GM06990 (cell line): ENCODE data around the gene STEAP1B.
A peak's percentile ranks its signal among the peaks of the same experiment; 100 is the strongest.
"Not testable (repeated sequence)": the region's sequence is repeated elsewhere in the genome, so short reads cannot be mapped to it uniquely, and the experiment has no call there.

Experiments
- DNase-seq: peaks from one replicate; pipeline ENCODE4 v3.0.0-alpha.2; 2011; ENCODE audit not compliant: insufficient read length; ENCODE audit errors: extremely low read depth
- H3K27me3 ChIP-seq: replicated peaks from 2 replicates; pipeline ENCODE4 v1.6.0; 2011; ENCODE audit warnings: low read length; ENCODE audit not compliant: control insufficient read depth, insufficient read depth
- H3K36me3 ChIP-seq: 2 replicates; pipeline ENCODE4 v1.5.1; 2011; ENCODE audit warnings: low read length; ENCODE audit not compliant: control insufficient read depth, insufficient read depth
- H3K4me3 ChIP-seq: replicated peaks from 2 replicates; pipeline ENCODE4 v1.5.1; 2011; ENCODE audit warnings: low read depth, mild to moderate bottlenecking, control low read depth, low read length
- CTCF ChIP-seq: IDR thresholded peaks from 2 replicates; pipeline ENCODE4 v1.5.1; 2011; ENCODE audit warnings: low read length, control low read depth, mild to moderate bottlenecking, inconsistent platforms; ENCODE audit not compliant: insufficient read depth, poor library complexity, severe bottlenecking

The STEAP1B gene

GRCh38 chr7:22499888-22500689 lies at the start of gene STEAP1B:
STEAP1B (minus strand) TSS chr7:22500188; CDS start chr7:22494855, 5,333 bp downstream.
- peak; percentile 81 for TF ChIP-seq CTCF
- not testable (repeated sequence) for H3K36me3 ChIP-seq, H3K4me3 ChIP-seq, H3K27me3 ChIP-seq
- DNase-seq = peak; percentile 88

DNA sequence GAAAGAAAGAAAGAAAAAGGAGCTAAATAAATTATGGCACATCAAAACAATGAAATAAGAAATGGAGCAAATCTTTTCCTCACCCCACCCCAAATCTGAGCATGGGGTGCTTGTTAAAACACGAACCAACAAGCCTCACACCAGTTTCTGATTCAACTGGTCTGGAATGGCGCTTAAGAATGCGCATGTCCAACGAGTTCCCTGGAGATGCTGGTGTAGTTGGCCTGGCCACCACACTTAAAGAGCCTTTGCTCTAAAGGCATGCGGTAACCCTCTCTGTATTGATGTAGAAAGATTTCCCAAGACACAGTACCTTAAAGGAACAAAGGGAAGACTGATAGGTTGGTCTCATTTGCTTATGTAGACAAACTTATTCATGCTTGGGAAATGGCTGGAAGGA lies 49.1 kb upstream of the STEAP1B start:
- H3K27me3 ChIP-seq = no peaks in the 10 kb centered on the region; the same call in 1 of the 2 replicates
- no peak for TF ChIP-seq CTCF
- H3K4me3 ChIP-seq = no peak overlapping the region
- DNase-seq = no peak
- no peaks in the 10 kb centered on the region for H3K36me3 ChIP-seq

GRCh38 chr7:22548313-22548712 lies 48.3 kb upstream of the STEAP1B start:
- no peak overlapping the region for H3K4me3 ChIP-seq
- no peaks in the 10 kb centered on the region; the same call in 1 of the 2 replicates for H3K27me3 ChIP-seq
- no peak for DNase-seq
- TF ChIP-seq CTCF = no peak
- no peaks in the 10 kb centered on the region for H3K36me3 ChIP-seq

GRCh38 chr7:22546769-22547168 lies 46.8 kb upstream of the STEAP1B start:
- TF ChIP-seq CTCF = no peak
- no peak for DNase-seq
- Histone ChIP-seq H3K36me3 (no peaks in the 10 kb centered on the region), H3K27me3 (no peaks in the 10 kb centered on the region; the same call in 1 of the 2 replicates), H3K4me3 (no peak overlapping the region)

DNA sequence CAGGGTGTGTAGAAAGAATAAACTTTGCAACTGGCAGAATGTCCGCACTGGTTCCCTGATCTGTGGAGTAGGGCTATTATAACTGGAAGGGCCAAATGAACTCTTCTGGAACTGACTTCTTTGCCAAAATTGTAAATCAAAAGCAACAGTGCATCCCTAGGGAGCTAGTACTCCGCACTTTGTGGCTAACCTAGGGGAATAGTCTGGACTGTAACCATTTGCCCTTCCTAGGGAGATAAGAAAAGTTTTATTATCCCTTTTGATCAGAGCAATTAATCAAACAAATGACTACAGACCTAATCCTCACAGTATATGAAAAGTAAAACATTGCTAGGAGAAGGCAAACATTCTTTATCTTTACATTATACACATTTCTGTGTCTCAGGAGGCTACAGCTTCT lies 45.5 kb upstream of the STEAP1B start:
- no peak overlapping the region for H3K4me3 ChIP-seq
- TF ChIP-seq CTCF = no peak
- H3K36me3 ChIP-seq = no peaks in the 10 kb centered on the region
- DNase-seq = no peak
- H3K27me3 ChIP-seq = no peaks in the 10 kb centered on the region; the same call in 1 of the 2 replicates
